ENCODE results near the gene PANX3.

GRCh38 chr11:124643042-124643604 lies 31.9 kb downstream of the PANX3 start:
- TF ChIP-seq, protein P1, sequence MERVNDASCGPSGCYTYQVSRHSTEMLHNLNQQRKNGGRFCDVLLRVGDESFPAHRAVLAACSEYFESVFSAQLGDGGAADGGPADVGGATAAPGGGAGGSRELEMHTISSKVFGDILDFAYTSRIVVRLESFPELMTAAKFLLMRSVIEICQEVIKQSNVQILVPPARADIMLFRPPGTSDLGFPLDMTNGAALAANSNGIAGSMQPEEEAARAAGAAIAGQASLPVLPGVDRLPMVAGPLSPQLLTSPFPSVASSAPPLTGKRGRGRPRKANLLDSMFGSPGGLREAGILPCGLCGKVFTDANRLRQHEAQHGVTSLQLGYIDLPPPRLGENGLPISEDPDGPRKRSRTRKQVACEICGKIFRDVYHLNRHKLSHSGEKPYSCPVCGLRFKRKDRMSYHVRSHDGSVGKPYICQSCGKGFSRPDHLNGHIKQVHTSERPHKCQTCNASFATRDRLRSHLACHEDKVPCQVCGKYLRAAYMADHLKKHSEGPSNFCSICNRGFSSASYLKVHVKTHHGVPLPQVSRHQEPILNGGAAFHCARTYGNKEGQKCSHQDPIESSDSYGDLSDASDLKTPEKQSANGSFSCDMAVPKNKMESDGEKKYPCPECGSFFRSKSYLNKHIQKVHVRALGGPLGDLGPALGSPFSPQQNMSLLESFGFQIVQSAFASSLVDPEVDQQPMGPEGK (CRISPR knock-in tag; IDR thresholded peaks at IDR 0.05; ENCODE audit: borderline replicate concordance), result no peak
- TF ChIP-seq, protein P2, sequence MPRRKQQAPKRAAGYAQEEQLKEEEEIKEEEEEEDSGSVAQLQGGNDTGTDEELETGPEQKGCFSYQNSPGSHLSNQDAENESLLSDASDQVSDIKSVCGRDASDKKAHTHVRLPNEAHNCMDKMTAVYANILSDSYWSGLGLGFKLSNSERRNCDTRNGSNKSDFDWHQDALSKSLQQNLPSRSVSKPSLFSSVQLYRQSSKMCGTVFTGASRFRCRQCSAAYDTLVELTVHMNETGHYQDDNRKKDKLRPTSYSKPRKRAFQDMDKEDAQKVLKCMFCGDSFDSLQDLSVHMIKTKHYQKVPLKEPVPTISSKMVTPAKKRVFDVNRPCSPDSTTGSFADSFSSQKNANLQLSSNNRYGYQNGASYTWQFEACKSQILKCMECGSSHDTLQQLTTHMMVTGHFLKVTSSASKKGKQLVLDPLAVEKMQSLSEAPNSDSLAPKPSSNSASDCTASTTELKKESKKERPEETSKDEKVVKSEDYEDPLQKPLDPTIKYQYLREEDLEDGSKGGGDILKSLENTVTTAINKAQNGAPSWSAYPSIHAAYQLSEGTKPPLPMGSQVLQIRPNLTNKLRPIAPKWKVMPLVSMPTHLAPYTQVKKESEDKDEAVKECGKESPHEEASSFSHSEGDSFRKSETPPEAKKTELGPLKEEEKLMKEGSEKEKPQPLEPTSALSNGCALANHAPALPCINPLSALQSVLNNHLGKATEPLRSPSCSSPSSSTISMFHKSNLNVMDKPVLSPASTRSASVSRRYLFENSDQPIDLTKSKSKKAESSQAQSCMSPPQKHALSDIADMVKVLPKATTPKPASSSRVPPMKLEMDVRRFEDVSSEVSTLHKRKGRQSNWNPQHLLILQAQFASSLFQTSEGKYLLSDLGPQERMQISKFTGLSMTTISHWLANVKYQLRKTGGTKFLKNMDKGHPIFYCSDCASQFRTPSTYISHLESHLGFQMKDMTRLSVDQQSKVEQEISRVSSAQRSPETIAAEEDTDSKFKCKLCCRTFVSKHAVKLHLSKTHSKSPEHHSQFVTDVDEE (CRISPR knock-in tag; IDR thresholded peaks at IDR 0.05), result no peak
- no peak for TF ChIP-seq ZNF8 (CRISPR knock-in tag; IDR thresholded peaks at IDR 0.05)
- TF ChIP-seq ZNF565 (CRISPR knock-in tag; conservative IDR thresholded peaks at IDR 0.05; ENCODE audit: low read depth), result no peak
- no peak for TF ChIP-seq CREB5 (CRISPR knock-in tag; IDR thresholded peaks at IDR 0.05; ENCODE audit: low read depth)
- no peak for TF ChIP-seq BACH2 (CRISPR knock-in tag; IDR thresholded peaks at IDR 0.05; ENCODE audit: borderline replicate concordance)
- no peak for TF ChIP-seq ZFP3 (CRISPR knock-in tag; IDR thresholded peaks at IDR 0.05)
- no peak for TF ChIP-seq ZFP30 (CRISPR knock-in tag; IDR thresholded peaks at IDR 0.05)
- no peak for TF ChIP-seq SNAI2 (CRISPR knock-in tag; IDR thresholded peaks at IDR 0.05)
- no peak for TF ChIP-seq RARB (CRISPR knock-in tag; IDR thresholded peaks at IDR 0.05)

All from SK-N-SH treated with all-trans-retinoic acid at 6 μM for 48 hours (cell line).